Chondrocyte (in vitro differentiated cells): Measurements from ENCODE around the gene RNF138. TPM values are rescaled to one million over a fixed set of nuclear protein-coding genes. Genes with fewer than 3 reads are reported as not detected.

Experiments
- DNase-seq: peaks from one replicate; pipeline ENCODE4 v3.0.0; 2021; ENCODE audit warnings: mixed read lengths, low spot score
- H3K27ac Mint-ChIP-seq: one replicate; pipeline ENCODE4 v1.8.0; 2021; ENCODE audit warnings: mild to moderate bottlenecking, moderate library complexity, mixed read lengths; ENCODE audit not compliant: unreplicated experiment
- H3K27me3 Mint-ChIP-seq: 2 replicates; pipeline ENCODE4 v1.8.0; 2021; ENCODE audit warnings: low read depth, mixed read lengths
- H3K36me3 Mint-ChIP-seq: 2 replicates; pipeline ENCODE4 v1.8.0; 2021; ENCODE audit warnings: low read depth, mixed read lengths
- H3K4me1 Mint-ChIP-seq: 2 replicates; pipeline ENCODE4 v1.8.0; 2021; ENCODE audit warnings: low read depth, mild to moderate bottlenecking, mixed read lengths
- H3K4me3 Mint-ChIP-seq: one replicate; pipeline ENCODE4 v1.8.0; 2021; ENCODE audit warnings: mild to moderate bottlenecking, moderate library complexity, mixed read lengths; ENCODE audit not compliant: unreplicated experiment
- H3K9me3 Mint-ChIP-seq: 2 replicates; pipeline ENCODE4 v1.8.0; 2021; ENCODE audit warnings: low read depth, mixed read lengths
- CTCF ChIP-seq: fragments of 200-600 bp; sonication (generic); IDR thresholded peaks from 2 replicates; pipeline ENCODE4 v1.5.0; 2021; ENCODE audit warnings: antibody characterized with exemption, mild to moderate bottlenecking, moderate library complexity
- long read RNA-seq: library from polyadenylated mRNA; stranded (forward); transcript quantifications from one replicate; pipeline ENCODE4 v2.0.0, GENCODE V29; 2021
- total RNA-seq: library from RNA; stranded (reverse); gene quantifications from 3 replicates; pipeline ENCODE4 v1.2.1, GENCODE V29; 2021

Gene RNF138
- total RNA-seq = 13.5 to 20.2 TPM (median 19.0 TPM) in 3 replicates
- long read RNA-seq, transcript RNF138-202 (8 exons, 3,570 nt) = major isoform, 12 of 20 reads
- long read RNA-seq, partial matches to known transcripts = 6 of 20 reads
- long read RNA-seq, other reads (novel, unspliced or antisense) = 1 of 20 reads

DNA sequence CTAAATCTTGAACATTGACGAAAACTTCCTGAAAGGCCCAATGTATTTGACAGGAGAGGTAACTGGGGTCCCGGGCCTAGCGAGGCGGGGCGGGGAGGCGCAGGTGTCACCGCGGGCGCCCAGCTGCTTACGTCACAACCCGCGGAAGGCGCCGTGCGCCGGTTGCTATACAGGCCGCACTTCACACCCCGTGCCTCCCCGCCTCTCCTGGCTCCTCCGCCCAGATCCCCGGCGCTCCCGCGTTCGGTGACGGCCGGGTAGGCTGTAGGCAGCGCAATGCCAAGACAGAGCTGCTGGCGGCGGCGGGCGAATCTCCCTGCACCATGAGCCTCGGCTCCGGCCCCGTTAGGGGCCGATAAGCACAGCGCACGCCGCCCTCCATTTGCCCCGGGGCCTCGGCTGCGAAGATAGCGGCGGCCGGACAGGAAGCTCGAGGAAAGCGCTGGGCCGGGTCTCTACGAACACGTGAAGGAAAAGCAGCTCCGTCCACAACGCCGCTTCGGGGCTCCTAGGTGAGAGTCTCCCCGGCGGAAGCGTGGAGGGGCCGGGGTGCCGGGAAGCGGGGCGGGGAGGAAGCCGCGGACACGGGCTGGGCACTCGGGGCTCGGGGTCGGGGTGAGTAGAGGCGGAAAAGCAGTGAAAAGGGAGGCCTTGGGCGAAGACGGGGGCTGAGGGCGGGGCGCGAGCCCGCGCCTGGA, at the start of gene RNF138:
TSS of gene RNF138 (plus strand) at position 151 of the 698 bp plus-strand sequence. CDS start 903 bp downstream, outside the sequence.
- Mint-ChIP-seq H3K27me3 (no peaks in the 10 kb centered on the region), H3K27ac (peak within 1 kb of the TSS; percentile 98), H3K36me3 (peaks cover 2% of the 10 kb centered on the region), H3K4me3 (peak within 1 kb of the TSS; percentile 83), H3K4me1 (peaks cover 30% of the 10 kb centered on the region), H3K9me3 (no peaks in the 10 kb centered on the region)
- DNase-seq = peak; percentile 97
- no peak for TF ChIP-seq CTCF

- Mint-ChIP-seq H3K4me1 (no peaks in the 10 kb centered on the region), H3K9me3 (no peaks in the 10 kb centered on the region), H3K27ac (no peak overlapping the region), H3K27me3 (no peaks in the 10 kb centered on the region), H3K4me3 (no peak overlapping the region), H3K36me3 (no peaks in the 10 kb centered on the region)
- TF ChIP-seq CTCF = no peak
- DNase-seq = no peak
Measured at GRCh38 chr18:32042337-32042736, 49.3 kb upstream of the RNF138 start.

DNA sequence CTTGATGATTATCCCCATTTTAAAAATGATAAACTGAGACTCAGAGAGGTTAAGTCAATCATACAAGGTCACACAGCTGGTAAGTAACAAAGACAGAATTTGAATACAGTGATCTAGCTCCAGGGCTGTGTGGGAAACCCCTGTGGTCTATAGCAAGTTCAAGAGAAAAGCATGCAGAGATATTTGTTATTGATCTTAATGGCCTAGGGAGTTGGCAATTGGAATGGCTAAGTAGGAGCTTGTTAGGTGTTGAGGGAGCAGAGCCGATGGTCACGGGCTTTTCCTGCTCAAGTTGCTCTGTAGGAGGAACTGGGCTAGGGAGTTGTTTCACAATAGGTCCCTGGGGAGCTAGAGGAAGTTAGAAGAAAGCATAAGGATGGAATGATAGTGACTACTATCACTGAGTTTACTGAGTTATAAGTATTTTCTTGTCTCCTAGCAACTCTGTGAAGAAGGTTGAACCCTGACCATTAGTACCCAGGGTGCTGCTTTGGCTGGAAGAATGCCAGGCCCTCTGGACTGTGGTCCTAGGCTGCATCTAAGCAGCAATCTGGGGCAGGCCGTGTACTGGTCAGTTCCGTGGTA, 43.1 kb upstream of the RNF138 start:
- peaks cover 1% of the 10 kb centered on the region for H3K36me3 Mint-ChIP-seq
- H3K27ac Mint-ChIP-seq = peak overlapping the region; percentile 17
- H3K9me3 Mint-ChIP-seq = no peaks in the 10 kb centered on the region
- TF ChIP-seq CTCF = no peak
- H3K4me3 Mint-ChIP-seq = no peak overlapping the region
- no peak for DNase-seq
- H3K27me3 Mint-ChIP-seq = no peaks in the 10 kb centered on the region
- peaks cover 3% of the 10 kb centered on the region for H3K4me1 Mint-ChIP-seq

GRCh38 chr18:32049393-32050171, 42.1 kb upstream of the RNF138 start:
- Mint-ChIP-seq H3K4me1 (peaks cover 3% of the 10 kb centered on the region), H3K9me3 (no peaks in the 10 kb centered on the region), H3K4me3 (no peak overlapping the region), H3K36me3 (peaks cover 1% of the 10 kb centered on the region), H3K27me3 (no peaks in the 10 kb centered on the region), H3K27ac (no peak overlapping the region)
- DNase-seq = no peak
- no peak for TF ChIP-seq CTCF
